IPS DF 4.7 (cell line): ENCODE data around the gene ADRM1.

ENCODE experiments used
- DNase-seq: peaks from one replicate; pipeline ENCODE4 v3.0.0-alpha.2; 2013; ENCODE audit warnings: low spot score; ENCODE audit errors: extremely low read depth

Gene ADRM1

GRCh38 chr20:62281161-62281933 lies 21.4 kb upstream of the ADRM1 start:
- no peak for DNase-seq

DNA sequence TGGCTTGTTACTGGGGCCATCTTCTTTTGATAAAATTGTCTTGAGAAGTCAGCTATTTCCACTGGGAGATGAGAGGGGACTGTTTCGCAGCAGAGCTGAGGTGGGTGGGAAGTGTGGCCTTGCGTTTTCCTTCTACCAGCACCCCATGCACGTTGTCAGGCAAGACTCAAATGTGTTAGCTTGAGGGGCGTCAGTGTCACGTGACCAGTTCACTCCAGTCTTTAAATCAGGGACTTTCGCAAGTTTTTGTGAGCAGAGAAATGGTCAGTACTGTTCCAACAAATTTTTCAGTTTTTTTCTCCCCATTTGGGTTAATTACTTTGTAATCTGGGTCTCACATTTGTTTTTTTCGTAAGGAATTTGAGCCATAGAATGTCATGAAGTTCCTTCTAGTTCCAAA lies 20.7 kb upstream of the ADRM1 start:
- DNase-seq, result no peak

DNA sequence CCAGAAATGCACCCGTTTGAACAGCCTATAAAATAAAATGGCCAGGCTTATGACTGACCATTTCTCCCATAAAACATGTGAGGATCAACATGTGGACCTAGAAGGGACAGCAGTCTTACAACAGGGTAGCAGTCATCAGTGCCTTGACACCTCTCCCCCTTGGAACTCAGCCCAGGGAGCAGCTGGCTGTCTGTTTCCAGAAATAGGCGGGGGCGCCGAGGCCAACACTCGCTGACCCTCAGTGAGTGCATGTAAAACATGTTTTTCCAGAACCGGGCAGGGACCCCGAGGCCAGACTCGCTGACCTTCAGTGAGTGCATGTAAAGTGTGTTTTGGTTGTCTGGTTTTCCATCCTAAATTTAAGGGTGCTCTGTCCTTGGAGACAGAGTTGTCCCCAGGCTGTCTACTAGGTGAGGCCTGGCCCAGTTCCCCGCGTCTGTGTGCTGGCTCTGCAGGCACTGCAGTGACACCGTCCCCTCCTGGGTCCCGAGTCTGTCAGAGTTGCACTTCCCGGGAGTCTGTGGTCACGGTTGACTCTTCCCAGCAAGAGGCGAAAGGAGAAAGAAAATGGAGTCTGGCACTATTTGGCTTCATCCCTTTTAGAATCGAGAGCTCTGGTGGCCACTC lies 19.8 kb upstream of the ADRM1 start:
- DNase-seq, result no peak

DNA sequence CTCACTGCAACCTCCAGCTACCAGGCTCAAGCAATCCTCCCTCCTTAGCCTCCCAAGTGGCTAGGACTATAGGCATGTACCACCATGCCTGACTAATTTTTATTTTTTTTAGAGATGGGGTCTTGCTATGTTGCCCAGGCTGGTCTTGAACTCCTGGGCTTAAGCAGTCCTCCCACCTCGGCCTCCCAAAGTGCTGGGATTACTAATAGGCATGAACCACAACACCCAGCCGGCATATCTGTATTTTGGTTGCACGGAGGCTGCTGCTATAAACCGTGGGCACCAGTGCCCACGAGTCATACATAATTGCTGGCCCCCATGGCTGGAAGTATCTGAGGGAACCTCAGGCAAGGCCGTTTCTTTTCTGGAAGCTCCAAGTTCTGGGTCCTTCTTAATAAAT lies 18.3 kb upstream of the ADRM1 start:
- no peak for DNase-seq

DNA sequence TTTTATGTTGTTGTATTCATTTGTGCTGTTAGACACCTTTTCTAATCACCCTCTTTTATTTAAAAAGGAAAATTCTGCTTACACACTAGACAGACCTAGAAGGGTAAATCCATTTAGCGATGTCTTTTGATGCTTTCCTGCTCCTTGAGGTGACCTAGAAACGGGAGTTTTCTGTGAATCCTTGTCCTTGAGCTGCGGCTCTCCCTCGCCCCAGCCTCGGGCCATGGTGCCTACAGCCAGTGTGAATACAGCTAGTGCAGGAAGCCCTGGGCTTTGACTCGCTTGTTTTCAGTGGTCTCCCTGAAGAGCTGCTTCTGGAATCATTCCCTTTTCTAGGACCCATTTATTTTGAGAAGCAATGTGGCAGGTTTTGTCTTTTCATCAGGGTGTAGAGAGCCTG lies 17.6 kb upstream of the ADRM1 start:
- DNase-seq, result no peak

DNA sequence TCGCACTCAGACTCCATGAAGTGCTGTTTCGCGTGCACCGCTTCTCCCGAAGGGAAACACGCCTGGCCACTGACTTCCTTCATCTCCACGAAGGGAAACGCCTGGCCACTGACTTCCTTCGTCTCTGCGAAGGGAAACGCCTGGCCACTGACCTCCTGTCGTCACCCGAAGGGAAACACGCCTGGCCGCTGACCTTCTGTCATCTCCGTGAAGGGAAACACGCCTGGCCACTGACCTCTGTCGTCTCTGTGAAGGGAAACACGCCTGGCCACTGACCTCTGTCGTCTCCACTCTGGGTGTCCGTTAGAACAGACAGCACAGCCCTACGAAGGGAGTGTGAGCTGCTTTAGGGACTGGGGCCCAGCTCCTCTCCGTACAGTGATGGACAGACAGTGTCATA lies 17.1 kb upstream of the ADRM1 start:
- DNase-seq, result no peak

- DNase-seq, result no peak
Observed at GRCh38 chr20:62286493-62287064, 16.2 kb upstream of the ADRM1 start.

DNA sequence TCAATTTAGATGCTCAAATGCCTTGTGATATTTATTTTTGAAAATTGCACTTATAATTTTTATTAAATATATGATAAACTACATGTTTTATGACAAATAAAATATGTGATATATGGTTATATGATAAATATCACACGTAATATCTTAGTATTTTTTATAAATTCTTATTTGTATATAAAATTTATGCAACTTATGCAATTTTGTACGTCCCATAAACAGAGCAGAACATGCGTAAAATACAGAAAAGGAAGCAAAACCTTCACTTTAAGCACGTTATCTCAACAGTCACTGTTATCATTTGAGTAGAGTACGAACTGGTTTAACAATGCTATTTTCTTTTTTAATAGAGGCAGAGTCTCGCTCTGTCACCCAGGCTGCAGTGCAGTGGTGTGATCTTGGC lies 15.7 kb upstream of the ADRM1 start:
- no peak for DNase-seq

DNA sequence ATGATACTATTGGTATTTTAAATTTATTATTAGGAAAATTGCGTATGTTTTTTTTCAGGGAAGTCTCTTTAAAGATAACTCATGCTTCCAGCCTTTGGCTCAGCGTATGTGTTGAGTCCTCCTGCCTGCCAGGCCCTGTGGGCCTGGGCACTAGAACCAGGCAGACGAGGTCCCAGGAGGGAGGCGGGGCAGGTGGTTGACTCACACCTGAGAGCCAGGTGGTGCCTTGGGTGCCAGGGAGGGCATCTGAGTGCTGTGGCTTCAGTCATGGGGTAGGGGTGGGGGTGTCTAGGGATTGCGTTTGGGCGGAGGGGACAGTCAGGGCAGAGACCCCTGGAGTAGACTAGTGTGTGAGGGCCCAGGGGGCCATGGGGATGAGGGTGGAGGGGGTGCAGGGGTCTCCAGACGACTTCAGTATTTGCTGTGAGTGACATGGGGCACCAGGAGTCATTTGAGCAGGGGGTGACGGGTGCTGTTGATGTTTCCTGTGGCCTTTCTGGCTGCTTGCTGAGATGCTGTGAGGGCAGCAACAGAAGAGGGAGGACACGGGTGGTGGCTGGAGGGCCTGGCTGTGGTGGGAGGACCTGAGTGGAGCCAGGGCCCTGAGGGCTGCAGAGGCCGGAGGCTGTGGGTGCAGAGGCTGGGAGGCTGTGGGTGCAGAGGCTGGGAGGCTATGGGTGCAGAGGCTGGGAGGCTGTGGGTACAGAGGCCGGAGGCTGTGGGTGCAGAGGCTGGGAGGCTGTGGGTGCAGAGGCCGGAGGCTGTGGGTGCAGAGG lies 14.8 kb upstream of the ADRM1 start:
- DNase-seq, result no peak

GRCh38 chr20:62288535-62289105 lies 14.2 kb upstream of the ADRM1 start:
- DNase-seq, result no peak

GRCh38 chr20:62289131-62289530 lies 13.7 kb upstream of the ADRM1 start:
- no peak for DNase-seq

DNA sequence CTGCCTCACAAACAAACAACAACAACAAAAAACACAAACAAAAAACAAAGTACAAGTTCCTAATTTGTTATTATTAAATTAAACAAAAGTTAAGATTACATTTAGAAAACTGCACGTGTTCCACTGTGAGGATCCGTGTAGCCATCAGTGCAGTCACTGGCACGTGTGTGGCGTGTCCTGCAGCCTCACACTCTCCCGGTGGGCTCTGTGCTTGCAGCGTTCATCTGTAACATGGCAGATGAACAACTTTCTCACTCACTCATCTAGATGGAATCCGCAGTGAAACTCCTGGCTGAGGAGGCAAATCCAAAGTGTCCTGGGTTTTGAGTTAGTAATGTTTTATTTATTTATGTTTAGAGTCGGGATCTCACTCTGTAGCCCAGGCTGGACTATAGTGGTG lies 12.9 kb upstream of the ADRM1 start:
- no peak for DNase-seq

GRCh38 chr20:62291251-62292066 lies 11.3 kb upstream of the ADRM1 start:
- no peak for DNase-seq

DNA sequence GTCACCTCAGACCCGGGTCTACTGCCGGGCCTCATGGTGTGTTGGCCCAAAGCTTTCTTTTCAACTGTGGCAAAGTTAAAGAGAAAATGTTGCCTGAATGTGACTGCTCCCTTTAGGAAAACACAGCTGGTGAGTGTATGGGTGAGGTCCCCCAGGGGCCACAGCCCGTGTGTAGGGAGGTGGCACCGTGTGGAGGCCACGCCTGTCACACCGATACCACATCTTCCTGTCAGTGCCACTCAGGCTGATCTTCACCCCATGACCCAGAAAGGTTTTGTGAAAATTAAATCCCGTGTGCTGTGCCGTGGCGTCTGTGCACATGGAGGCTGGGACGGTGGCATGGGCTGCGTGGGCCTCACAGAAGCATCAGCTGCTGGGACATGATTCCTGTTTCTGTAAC lies 10.7 kb upstream of the ADRM1 start:
- DNase-seq, result no peak

DNA sequence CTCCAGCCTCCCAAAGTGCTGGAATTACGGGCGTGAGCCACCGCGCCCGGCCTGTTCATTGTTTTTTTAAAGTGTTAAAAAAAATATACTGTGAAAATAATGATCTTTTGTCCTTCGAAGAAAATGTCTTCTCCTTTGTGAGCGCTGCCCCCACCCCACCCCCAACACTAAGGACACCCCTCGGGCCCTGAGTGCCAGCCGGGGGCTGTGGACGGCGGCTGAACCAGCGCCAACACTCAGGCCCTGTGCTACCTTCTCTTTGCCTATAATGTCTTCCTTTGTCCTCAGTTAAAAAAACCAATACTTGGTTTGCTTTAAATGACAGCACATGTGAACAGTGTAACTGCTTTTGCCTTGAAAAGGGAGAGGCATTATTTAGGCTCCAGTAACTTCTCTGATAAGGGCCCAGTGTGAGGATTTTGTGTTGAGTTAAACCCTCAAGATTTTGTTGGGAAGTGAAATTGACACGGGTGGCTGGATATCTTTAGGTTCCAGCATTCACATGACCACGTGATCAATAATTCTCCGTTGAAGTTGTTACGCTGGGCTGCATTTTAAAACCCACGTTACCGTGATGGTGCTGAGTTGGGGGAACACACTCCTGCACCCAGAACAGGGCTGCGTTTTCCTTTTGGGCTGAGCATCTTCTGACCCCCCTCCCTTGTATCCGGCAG lies 9.5 kb upstream of the ADRM1 start:
- DNase-seq, result no peak

- no peak for DNase-seq
Observed at GRCh38 chr20:62293946-62294345, 8.9 kb upstream of the ADRM1 start.

DNA sequence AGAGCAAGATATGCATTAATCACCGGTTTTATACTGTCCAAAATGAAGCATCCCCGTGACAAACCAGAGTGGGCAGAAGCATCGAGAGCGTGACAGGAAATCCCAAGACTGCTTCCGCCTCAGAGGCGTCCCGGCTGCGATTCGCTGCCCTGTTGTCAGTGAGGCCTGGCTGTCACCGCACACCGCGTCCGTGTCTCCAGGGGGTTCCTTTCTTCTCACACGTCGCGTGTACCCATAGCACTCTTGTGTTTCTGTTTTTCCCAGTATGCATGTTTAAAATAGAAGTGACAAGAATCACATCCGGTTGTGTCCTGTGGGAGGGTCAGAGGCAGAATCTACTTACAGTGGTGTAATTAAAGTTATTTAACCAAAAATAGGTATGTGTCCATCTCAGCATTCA lies 8.3 kb upstream of the ADRM1 start:
- DNase-seq, result no peak

GRCh38 chr20:62296724-62297448 lies 5.9 kb upstream of the ADRM1 start:
- DNase-seq, result no peak

GRCh38 chr20:62297449-62298227 lies 5.2 kb upstream of the ADRM1 start:
- DNase-seq, result no peak
